ENCODE measurements around the gene PDE10A.
A peak's percentile ranks its signal among the peaks of the same experiment; 100 is the strongest.

The PDE10A gene

GRCh38 chr6:165308926-165309731, 353.9 kb downstream of the PDE10A start, which contains the start of gene C6orf118:
TSS of gene C6orf118 (minus strand) at chr6:165309605. CDS start at chr6:165309586, 19 bp downstream.
- no peaks in the 10 kb centered on the region for H3K9me3 ChIP-seq (ENCODE audit: insufficient read depth, low read length, severe bottlenecking)
- no peak within 1 kb of the TSS for H3K9ac ChIP-seq (ENCODE audit: low read depth, low read length)
- no peaks in the 10 kb centered on the region for H3K27me3 ChIP-seq (ENCODE audit: insufficient read depth, low read length, poor library complexity)
- H2AFZ ChIP-seq (ENCODE audit: low read depth, low read length) = peak within 1 kb of the TSS; percentile 5; the same call in 1 of the 2 replicates
- no peak for TF ChIP-seq EZH2 (IDR thresholded peaks at IDR 0.05; ENCODE audit: borderline replicate concordance, low read depth, low read length, severe bottlenecking)
- TF ChIP-seq, protein P1, sequence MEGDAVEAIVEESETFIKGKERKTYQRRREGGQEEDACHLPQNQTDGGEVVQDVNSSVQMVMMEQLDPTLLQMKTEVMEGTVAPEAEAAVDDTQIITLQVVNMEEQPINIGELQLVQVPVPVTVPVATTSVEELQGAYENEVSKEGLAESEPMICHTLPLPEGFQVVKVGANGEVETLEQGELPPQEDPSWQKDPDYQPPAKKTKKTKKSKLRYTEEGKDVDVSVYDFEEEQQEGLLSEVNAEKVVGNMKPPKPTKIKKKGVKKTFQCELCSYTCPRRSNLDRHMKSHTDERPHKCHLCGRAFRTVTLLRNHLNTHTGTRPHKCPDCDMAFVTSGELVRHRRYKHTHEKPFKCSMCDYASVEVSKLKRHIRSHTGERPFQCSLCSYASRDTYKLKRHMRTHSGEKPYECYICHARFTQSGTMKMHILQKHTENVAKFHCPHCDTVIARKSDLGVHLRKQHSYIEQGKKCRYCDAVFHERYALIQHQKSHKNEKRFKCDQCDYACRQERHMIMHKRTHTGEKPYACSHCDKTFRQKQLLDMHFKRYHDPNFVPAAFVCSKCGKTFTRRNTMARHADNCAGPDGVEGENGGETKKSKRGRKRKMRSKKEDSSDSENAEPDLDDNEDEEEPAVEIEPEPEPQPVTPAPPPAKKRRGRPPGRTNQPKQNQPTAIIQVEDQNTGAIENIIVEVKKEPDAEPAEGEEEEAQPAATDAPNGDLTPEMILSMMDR (IDR thresholded peaks at IDR 0.05; ENCODE audit: borderline replicate concordance, extremely low read depth, low read length, poor library complexity, severe bottlenecking) = no peak
- peak; percentile 82 for DNase-seq
- no peak within 1 kb of the TSS for H3K27ac ChIP-seq (ENCODE audit: low read length)
- H3K4me1 ChIP-seq (ENCODE audit: insufficient read depth, low read length) = 0 out of 2 replicates have a peak, but pooled peaks cover 5% of the 10 kb centered on the region
- peak within 1 kb of the TSS; percentile 49 for H3K4me2 ChIP-seq (ENCODE audit: insufficient read depth, low read length)
- peak; percentile 100 for ATAC-seq (ENCODE audit: insufficient read depth, low read depth)
- H3K4me3 ChIP-seq (ENCODE audit: low read depth in 1 of 2, low read length in 2 of 2) = peak within 1 kb of the TSS in 1 of 2 experiments; percentile 18; a peak in 1 of 4 replicates
- no peaks in the 10 kb centered on the region for H4K20me1 ChIP-seq (ENCODE audit: insufficient read depth, low read length)
- H3K36me3 ChIP-seq (ENCODE audit: insufficient read depth, low read length) = no peaks in the 10 kb centered on the region
- no peaks in the 10 kb centered on the region for H3K79me2 ChIP-seq (ENCODE audit: insufficient read depth, low read length)

DNA sequence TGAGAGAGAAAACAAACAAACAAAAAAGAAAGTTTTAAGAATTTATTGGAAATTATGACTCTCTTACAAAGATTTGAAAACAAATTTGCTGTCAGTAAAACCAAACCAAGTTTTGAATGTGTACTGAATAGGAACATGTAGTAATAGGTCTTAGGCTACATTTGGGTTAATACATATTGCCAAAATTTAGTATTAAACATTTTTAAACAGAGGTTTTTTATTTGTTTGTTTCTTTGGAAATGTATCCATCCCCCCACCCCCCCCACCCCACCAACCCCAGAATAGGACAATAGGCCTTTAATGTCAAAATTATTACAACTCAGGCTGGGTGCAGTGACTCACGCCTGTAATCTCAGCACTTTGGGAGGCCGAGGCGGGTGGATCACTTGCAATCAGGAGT, 356.1 kb downstream of the PDE10A start:
- H3K9me3 ChIP-seq (ENCODE audit: insufficient read depth, low read length, severe bottlenecking) = no peaks in the 10 kb centered on the region
- H3K4me3 ChIP-seq (ENCODE audit: low read depth in 1 of 2, low read length in 2 of 2) = no peak overlapping the region
- H3K27ac ChIP-seq (ENCODE audit: low read length) = no peak overlapping the region
- H3K36me3 ChIP-seq (ENCODE audit: insufficient read depth, low read length) = no peaks in the 10 kb centered on the region
- H3K9ac ChIP-seq (ENCODE audit: low read depth, low read length) = no peak overlapping the region
- 0 out of 2 replicates have a peak, but pooled peaks cover 5% of the 10 kb centered on the region for H3K4me1 ChIP-seq (ENCODE audit: insufficient read depth, low read length)
- H3K79me2 ChIP-seq (ENCODE audit: insufficient read depth, low read length) = no peaks in the 10 kb centered on the region
- no peak overlapping the region for H2AFZ ChIP-seq (ENCODE audit: low read depth, low read length)
- no peaks in the 10 kb centered on the region for H4K20me1 ChIP-seq (ENCODE audit: insufficient read depth, low read length)
- no peaks in the 10 kb centered on the region for H3K27me3 ChIP-seq (ENCODE audit: insufficient read depth, low read length, poor library complexity)
- no peak for ATAC-seq (ENCODE audit: insufficient read depth, low read depth)
- H3K4me2 ChIP-seq (ENCODE audit: insufficient read depth, low read length) = no peak overlapping the region
- TF ChIP-seq EZH2 (IDR thresholded peaks at IDR 0.05; ENCODE audit: borderline replicate concordance, low read depth, low read length, severe bottlenecking) = no peak
- TF ChIP-seq, protein P1 (IDR thresholded peaks at IDR 0.05; ENCODE audit: borderline replicate concordance, extremely low read depth, low read length, poor library complexity, severe bottlenecking) = no peak
- no peak for DNase-seq

DNA sequence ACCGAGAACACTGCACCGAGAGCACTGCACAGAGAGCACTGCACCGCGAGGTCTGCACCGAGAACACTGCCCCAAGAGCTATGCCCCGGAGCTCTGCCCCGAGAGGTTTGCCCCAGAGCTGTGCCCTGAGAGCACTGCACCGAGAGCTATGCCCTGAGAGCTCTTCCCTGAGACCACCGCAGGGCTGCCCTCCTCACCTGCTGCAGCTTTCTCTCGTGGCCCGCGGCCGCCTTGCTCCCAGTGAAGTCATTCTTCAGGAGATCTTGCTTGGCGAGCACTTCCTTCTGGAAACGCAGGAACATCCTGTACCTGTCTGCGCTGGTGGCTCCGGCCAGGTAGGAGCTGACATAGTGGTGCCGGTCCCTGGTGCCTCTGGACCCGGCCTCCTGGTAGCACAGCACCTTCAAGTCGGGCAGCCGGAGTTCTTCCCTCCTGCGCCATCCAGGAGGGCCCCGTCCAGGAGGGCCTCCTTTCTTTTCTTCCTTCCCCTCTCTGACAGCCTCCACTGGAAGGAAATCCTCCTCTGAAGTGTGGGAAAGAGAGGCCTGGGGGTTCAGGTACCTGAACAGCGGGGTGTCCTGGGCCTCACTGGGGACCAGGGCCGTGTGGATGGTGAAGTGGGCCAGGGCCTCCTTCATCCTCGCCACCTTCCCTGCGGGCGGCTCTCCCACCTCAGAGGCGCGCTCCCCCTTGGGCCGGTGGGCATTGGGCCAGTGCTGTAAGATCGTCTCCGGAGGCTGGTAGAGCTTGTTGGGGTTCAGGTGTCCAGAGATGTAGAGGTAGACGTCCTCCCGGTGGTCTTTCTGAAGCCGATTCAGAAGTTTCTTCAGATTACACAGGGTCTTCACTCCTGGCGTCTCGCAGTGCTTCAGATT, 361.4 kb downstream of the PDE10A start:
- H3K4me1 ChIP-seq (ENCODE audit: insufficient read depth, low read length) = no peaks in the 10 kb centered on the region
- TF ChIP-seq, protein P1 (IDR thresholded peaks at IDR 0.05; ENCODE audit: borderline replicate concordance, extremely low read depth, low read length, poor library complexity, severe bottlenecking) = no peak
- no peak for TF ChIP-seq EZH2 (IDR thresholded peaks at IDR 0.05; ENCODE audit: borderline replicate concordance, low read depth, low read length, severe bottlenecking)

More for the DNA sequence above, 361.4 kb downstream of the PDE10A start:
- H3K4me2 ChIP-seq (ENCODE audit: insufficient read depth, low read length) = no peak overlapping the region
- DNase-seq (no peak), ATAC-seq (ENCODE audit: insufficient read depth, low read depth) (no peak)
- no peak overlapping the region for H3K4me3 ChIP-seq (ENCODE audit: low read depth in 1 of 2, low read length in 2 of 2)
- H3K27me3 ChIP-seq (ENCODE audit: insufficient read depth, low read length, poor library complexity) = no peaks in the 10 kb centered on the region
- H3K9me3 ChIP-seq (ENCODE audit: insufficient read depth, low read length, severe bottlenecking) = no peaks in the 10 kb centered on the region
- H3K27ac ChIP-seq (ENCODE audit: low read length) = no peak overlapping the region
- H2AFZ ChIP-seq (ENCODE audit: low read depth, low read length) = no peak overlapping the region
- H3K36me3 ChIP-seq (ENCODE audit: insufficient read depth, low read length) = no peaks in the 10 kb centered on the region
- H3K9ac ChIP-seq (ENCODE audit: low read depth, low read length) = no peak overlapping the region
- no peaks in the 10 kb centered on the region for H4K20me1 ChIP-seq (ENCODE audit: insufficient read depth, low read length)
- H3K79me2 ChIP-seq (ENCODE audit: insufficient read depth, low read length) = no peaks in the 10 kb centered on the region

Measured in DND-41 (cell line).